H9 (cell line): ENCODE measurements around the gene NXPH4. TPM values are rescaled to one million over a fixed set of nuclear protein-coding genes. Genes with fewer than 3 reads are reported as not detected.

Experiments used
- DNase-seq: peaks from one replicate; pipeline ENCODE4 v3.0.0-alpha.2; 2017
- H2AFZ ChIP-seq: one replicate; pipeline ENCODE4 v1.6.1; 2013; ENCODE audit warnings: mild to moderate bottlenecking, low read length, control low read depth, moderate library complexity
- H2AK5ac ChIP-seq: 2 replicates; pipeline ENCODE4 v1.6.1; 2013; ENCODE audit warnings: low read length, control low read depth, mixed read lengths; ENCODE audit not compliant: insufficient read length
- H2BK120ac ChIP-seq: one replicate; pipeline ENCODE4 v1.6.1; 2013; ENCODE audit warnings: low read depth, mild to moderate bottlenecking, low read length, control low read depth, inconsistent platforms; ENCODE audit not compliant: poor library complexity, severe bottlenecking
- H2BK12ac ChIP-seq: 2 replicates; pipeline ENCODE4 v1.6.1; 2013; ENCODE audit warnings: low read length, control low read depth, mixed read lengths, low read depth; ENCODE audit not compliant: insufficient read length
- H2BK15ac ChIP-seq: 2 replicates; pipeline ENCODE4 v1.6.1; 2013; ENCODE audit warnings: low read depth, low read length, control low read depth
- H2BK20ac ChIP-seq: one replicate; pipeline ENCODE4 v1.6.1; 2013; ENCODE audit warnings: low read depth, mild to moderate bottlenecking, low read length, control low read depth, inconsistent platforms; ENCODE audit not compliant: poor library complexity, severe bottlenecking
- H2BK5ac ChIP-seq: 2 replicates; pipeline ENCODE4 v1.6.1; 2013; ENCODE audit warnings: low read length, control low read depth, mixed read lengths; ENCODE audit not compliant: insufficient read length
- H3K14ac ChIP-seq: 2 replicates; pipeline ENCODE4 v1.6.1; 2013; ENCODE audit warnings: low read length, control low read depth; ENCODE audit not compliant: insufficient read depth
- H3K18ac ChIP-seq: 2 replicates; pipeline ENCODE4 v1.6.1; 2013; ENCODE audit warnings: low read depth, mild to moderate bottlenecking, mixed read lengths, low read length, control low read depth; ENCODE audit not compliant: insufficient read length
- H3K23ac ChIP-seq: 2 replicates; pipeline ENCODE4 v1.6.1; 2013; ENCODE audit warnings: low read length, control low read depth, mixed read lengths, low read depth; ENCODE audit not compliant: insufficient read length
- H3K23me2 ChIP-seq: 2 replicates; pipeline ENCODE4 v1.6.1; 2013; ENCODE audit warnings: low read depth, mild to moderate bottlenecking, mixed read lengths, low read length, control low read depth; ENCODE audit not compliant: insufficient read length, poor library complexity, severe bottlenecking
- H3K27ac ChIP-seq: 2 replicates; pipeline ENCODE4 v1.5.1; 2013; ENCODE audit warnings: low read length, control low read depth, mixed read lengths, low read depth; ENCODE audit not compliant: insufficient read length
- H3K27me3 ChIP-seq: 2 replicates; pipeline ENCODE4 v1.6.1; 2013; ENCODE audit warnings: low read length, control low read depth, inconsistent platforms; ENCODE audit not compliant: insufficient read depth
- H3K4ac ChIP-seq: 2 replicates; pipeline ENCODE4 v1.6.1; 2013; ENCODE audit warnings: low read depth, mild to moderate bottlenecking, control low read depth, inconsistent platforms, low read length, moderate library complexity
- H3K4me1 ChIP-seq: 2 replicates; pipeline ENCODE4 v1.6.1; 2013; ENCODE audit warnings: low read length, control low read depth, inconsistent platforms; ENCODE audit not compliant: insufficient read depth
- H3K4me2 ChIP-seq: 2 replicates; pipeline ENCODE4 v1.6.1; 2013; ENCODE audit warnings: low read length, control low read depth, mixed read lengths; ENCODE audit not compliant: insufficient read length, insufficient read depth
- H3K56ac ChIP-seq: 2 replicates; pipeline ENCODE4 v1.6.1; 2013; ENCODE audit warnings: low read depth, mild to moderate bottlenecking, mixed read lengths, low read length, control low read depth; ENCODE audit not compliant: insufficient read length
- H3K79me1 ChIP-seq: 2 replicates; pipeline ENCODE4 v1.6.1; 2013; ENCODE audit warnings: low read depth, mild to moderate bottlenecking, moderate library complexity, low read length, control low read depth, inconsistent platforms; ENCODE audit not compliant: insufficient read depth, poor library complexity, severe bottlenecking
- H3K79me2 ChIP-seq: 2 replicates; pipeline ENCODE4 v1.6.1; 2013; ENCODE audit warnings: low read length, control low read depth, inconsistent platforms; ENCODE audit not compliant: insufficient read depth
- H3K9ac ChIP-seq: 2 replicates; pipeline ENCODE4 v1.6.1; 2013; ENCODE audit warnings: low read length, control low read depth, mixed read lengths; ENCODE audit not compliant: insufficient read length; ENCODE audit errors: extremely low read depth
- H3K9me3 ChIP-seq: one replicate; pipeline ENCODE4 v1.6.1; 2013; ENCODE audit warnings: low read depth, low read length, inconsistent platforms; ENCODE audit not compliant: control insufficient read depth
- H3T11ph ChIP-seq: one replicate; pipeline ENCODE4 v1.6.1; 2013; ENCODE audit warnings: mild to moderate bottlenecking, low read length, control low read depth, inconsistent platforms
- H4K20me1 ChIP-seq: one replicate; pipeline ENCODE4 v1.6.1; 2013; ENCODE audit not compliant: control insufficient read depth, insufficient read length, insufficient read depth
- H4K5ac ChIP-seq: 2 replicates; pipeline ENCODE4 v1.6.1; 2013; ENCODE audit warnings: low read depth, mild to moderate bottlenecking, mixed read lengths, low read length, control low read depth; ENCODE audit not compliant: insufficient read length
- H4K8ac ChIP-seq: replicated peaks from 2 replicates; pipeline ENCODE4 v1.6.1; 2013; ENCODE audit warnings: low read length, control low read depth, mixed read lengths, low read depth; ENCODE audit not compliant: insufficient read length
- H4K91ac ChIP-seq: 2 replicates; pipeline ENCODE4 v1.6.1; 2013; ENCODE audit warnings: low read depth, mild to moderate bottlenecking, moderate library complexity, mixed read lengths, low read length, control low read depth; ENCODE audit not compliant: insufficient read length
- H3K27ac Mint-ChIP-seq, 3 experiments: 2 replicates in 2 of 3; 3 replicates in 1 of 3; pipeline ENCODE4 v1.8.0; 2020 to 2021; ENCODE audit warnings: mixed read lengths in 3 of 3, mild to moderate bottlenecking in 1 of 3, moderate library complexity in 1 of 3
- H3K27me3 Mint-ChIP-seq: 2 replicates; pipeline ENCODE4 v1.8.0; 2021; ENCODE audit warnings: low read depth, mild to moderate bottlenecking, moderate library complexity, mixed read lengths
- H3K36me3 Mint-ChIP-seq, 3 experiments: 2 replicates in 2 of 3; 3 replicates in 1 of 3; pipeline ENCODE4 v1.8.0; 2020 to 2021; ENCODE audit warnings: low read depth in 3 of 3, mixed read lengths in 3 of 3; ENCODE audit not compliant: insufficient read depth in 1 of 3
- H3K4me1 Mint-ChIP-seq, 2 experiments: 2 replicates each; pipeline ENCODE4 v1.8.0; 2020; ENCODE audit warnings: mixed read lengths in 2 of 2
- H3K4me3 Mint-ChIP-seq, 2 experiments: 2 replicates in 1 of 2; 3 replicates in 1 of 2; pipeline ENCODE4 v1.8.0; 2020 to 2021; ENCODE audit warnings: mild to moderate bottlenecking in 2 of 2, mixed read lengths in 2 of 2, moderate library complexity in 1 of 2
- H3K9me3 Mint-ChIP-seq, 2 experiments: 2 replicates in 1 of 2; 3 replicates in 1 of 2; pipeline ENCODE4 v1.8.0; 2020; ENCODE audit warnings: mild to moderate bottlenecking in 2 of 2, mixed read lengths in 2 of 2, moderate library complexity in 1 of 2
- CTCF ChIP-seq: fragments of 200-600 bp; sonication (generic); conservative IDR thresholded peaks from 3 replicates; pipeline ENCODE4 v1.8.0; 2021; ENCODE audit warnings: antibody characterized with exemption, mild to moderate bottlenecking
- WGBS: extraction: QIAGEN DNeasy Blood & Tissue Kit; methylation state at CpG from one replicate; pipeline ENCODE4 v1.1.7; 2013; ENCODE audit warnings: missing lambda C conversion rate, low lambda C conversion rate, mixed read lengths; ENCODE audit not compliant: insufficient read length; ENCODE audit errors: extremely low coverage; 5-methylcytosine and 5-hydroxymethylcytosine counted together
- total RNA-seq: library from RNA; stranded (reverse); gene quantifications from 2 replicates; pipeline ENCODE4 v1.2.1, GENCODE V29; 2021

Gene NXPH4
- total RNA-seq, 1 experiment from 2014 or later: 2.1 TPM

DNA sequence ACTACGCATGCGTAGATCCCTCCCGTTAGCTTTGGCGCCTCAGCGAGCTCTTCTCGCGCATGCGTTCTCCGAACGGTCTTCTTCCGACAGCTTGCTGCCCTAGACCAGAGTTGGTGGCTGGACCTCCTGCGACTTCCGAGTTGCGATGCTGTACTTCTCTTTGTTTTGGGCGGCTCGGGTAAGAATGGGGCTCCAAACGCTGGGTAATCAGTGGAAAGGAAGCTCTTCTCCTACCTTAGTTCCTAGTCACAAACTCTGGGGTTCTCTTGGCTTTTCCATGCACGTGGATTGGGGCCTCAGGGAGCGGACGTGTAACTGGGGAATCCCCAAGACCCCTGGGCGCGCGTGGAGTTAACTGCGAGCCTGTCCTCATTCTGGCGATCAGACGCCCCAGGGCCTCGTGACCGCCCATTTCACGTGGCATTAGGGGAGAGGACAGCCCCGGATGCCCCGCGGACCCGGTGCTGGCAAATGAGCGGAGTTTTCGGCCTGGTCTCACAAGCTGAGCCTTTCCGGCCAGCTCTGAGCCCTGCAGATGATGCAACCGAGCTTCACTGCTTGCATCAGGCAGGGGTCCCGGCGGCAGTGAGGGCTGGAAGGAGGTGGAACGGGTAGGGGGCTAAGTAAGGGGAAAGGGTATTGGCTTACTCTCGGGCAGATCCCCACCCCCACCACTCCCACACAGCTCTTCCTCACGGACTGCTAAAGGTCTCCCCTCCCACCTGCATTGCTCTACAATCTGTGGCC, 13.2 kb downstream of the NXPH4 start, which contains the start of gene SHMT2:
SHMT2 (plus strand) TSS at position 78 of the 747 bp plus-strand sequence; CDS start at position 146, 68 bp downstream.
- Histone ChIP-seq H3K18ac (peak within 1 kb of the TSS; percentile 82), H3K79me2 (peaks cover 5% of the 10 kb centered on the region; the same call in 1 of the 2 replicates), H2BK120ac (no peak within 1 kb of the TSS), H2AFZ (no peak within 1 kb of the TSS), H3K4ac (peak within 1 kb of the TSS; percentile 37; the same call in 1 of the 2 replicates), H2BK15ac (no peak within 1 kb of the TSS; the same call in 1 of the 2 replicates), H2BK20ac (no peak within 1 kb of the TSS), H3K9ac (peak within 1 kb of the TSS; percentile 97), H3K56ac (no peak within 1 kb of the TSS), H3K27me3 (peaks cover 10% of the 10 kb centered on the region; the same call in 1 of the 2 replicates), H2BK12ac (no peak within 1 kb of the TSS), H4K8ac (peak within 1 kb of the TSS; percentile 24), H3K9me3 (no peaks in the 10 kb centered on the region), H3K27ac (peak within 1 kb of the TSS; percentile 32), H3K23me2 (peaks cover 30% of the 10 kb centered on the region), H4K20me1 (no peaks in the 10 kb centered on the region), H3K23ac (no peak within 1 kb of the TSS), H3K79me1 (peaks cover 5% of the 10 kb centered on the region), H3K4me2 (peak within 1 kb of the TSS; percentile 90), H3K14ac (peak within 1 kb of the TSS; percentile 82), H3T11ph (no peak within 1 kb of the TSS), H2AK5ac (no peak within 1 kb of the TSS), H3K4me1 (no peaks in the 10 kb centered on the region; the same call in 1 of the 2 replicates), H4K5ac (peak within 1 kb of the TSS; percentile 49), H4K91ac (peak within 1 kb of the TSS; percentile 79), H2BK5ac (peak within 1 kb of the TSS; percentile 7)
- Mint-ChIP-seq H3K27ac (peak within 1 kb of the TSS; percentile 99), H3K36me3 (peaks cover 45 to 51% (median 47%) of the 10 kb centered on the region in 3 experiments), H3K4me1 (peaks cover 44 to 55% of the 10 kb centered on the region in 2 experiments), H3K4me3 (peak within 1 kb of the TSS; percentile 98 to 99), H3K27me3 (peaks cover 40% of the 10 kb centered on the region), H3K9me3 (no peaks in the 10 kb centered on the region; a peak in 1 of 5 replicates)
- TF ChIP-seq CTCF: no peak
- no CpG with 5 or more reads among the region's 42 CpGs for WGBS
- DNase-seq: peak; percentile 98
